ENCODE measurements around the gene RPS27A. TPM values are rescaled to one million over a fixed set of nuclear protein-coding genes. Genes with fewer than 3 reads are reported as not detected.

RPS27A gene
- total and polyA plus RNA-seq, 10 of the 15 experiments (the other 5 are each of a cell fraction or from before 2014, with no cell fraction given) = 1,460 to 4,705 (median 1,996) TPM

- TF ChIP-seq EP300 (IDR thresholded peaks at IDR 0.05; ENCODE audit: borderline replicate concordance in 1 of 2, control insufficient read depth in 1 of 2, low read depth in 2 of 2, low read length in 2 of 2) = no peak
- TF ChIP-seq TBL1XR1 (IDR thresholded peaks at IDR 0.05; ENCODE audit: low read depth, low read length) = no peak
- no peak for TF ChIP-seq EZH2 (IDR thresholded peaks at IDR 0.05; ENCODE audit: borderline replicate concordance, control insufficient read depth, low read depth, low read length)
- 0 out of 4 replicates have a peak, but pooled peaks of 1 of the 2 experiments have one; percentile 17 for TF ChIP-seq IKZF2 (IDR thresholded peaks at IDR 0.05)
- TF ChIP-seq RCOR1 (conservative IDR thresholded peaks at IDR 0.05; ENCODE audit: low read depth, low read length) = no peak
- TF ChIP-seq NKRF (conservative IDR thresholded peaks at IDR 0.05) = peak; percentile 56
- peak; percentile 4; the same call in 1 of the 2 replicates for TF ChIP-seq RUNX3 (IDR thresholded peaks at IDR 0.05; ENCODE audit: low read length)
- TF ChIP-seq MEF2B (IDR thresholded peaks at IDR 0.05; ENCODE audit: partially characterized antibody, poor library complexity, severe bottlenecking) = no peak
- TF ChIP-seq ZZZ3 (IDR thresholded peaks at IDR 0.05; ENCODE audit: control insufficient read depth, insufficient read length, low read depth) = no peak
- TF ChIP-seq PKNOX1 (IDR thresholded peaks at IDR 0.05) = peak; percentile 25; the same call in 1 of the 2 replicates
- no peak for TF ChIP-seq USF1 (IDR thresholded peaks at IDR 0.05; ENCODE audit: borderline replicate concordance, extremely low read length, insufficient read depth, low read depth, low read length)
- TF ChIP-seq ASH2L (IDR thresholded peaks at IDR 0.05; ENCODE audit: borderline replicate concordance, low read depth) = no peak
- TF ChIP-seq CBFB (IDR thresholded peaks at IDR 0.05; ENCODE audit: low read depth) = peak; percentile 5; the same call in 1 of the 2 replicates
- no peak for TF ChIP-seq REST (IDR thresholded peaks at IDR 0.05; ENCODE audit: low read depth, low read length)
- no peak; the same call in 1 of the 2 replicates for TF ChIP-seq MTA2 (IDR thresholded peaks at IDR 0.05; ENCODE audit: low read depth)
- no peak for TF ChIP-seq TARDBP (IDR thresholded peaks at IDR 0.05; ENCODE audit: borderline replicate concordance)
- TF ChIP-seq SIX5 (IDR thresholded peaks at IDR 0.05; ENCODE audit: low read depth, low read length, severe bottlenecking) = no peak
Measured at GRCh38 chr2:55282110-55282917, 49.8 kb downstream of the RPS27A start (continued).

Measured in GM12878 (cell line).